ENCODE data around the gene CDK6.

CDK6 gene

DNA sequence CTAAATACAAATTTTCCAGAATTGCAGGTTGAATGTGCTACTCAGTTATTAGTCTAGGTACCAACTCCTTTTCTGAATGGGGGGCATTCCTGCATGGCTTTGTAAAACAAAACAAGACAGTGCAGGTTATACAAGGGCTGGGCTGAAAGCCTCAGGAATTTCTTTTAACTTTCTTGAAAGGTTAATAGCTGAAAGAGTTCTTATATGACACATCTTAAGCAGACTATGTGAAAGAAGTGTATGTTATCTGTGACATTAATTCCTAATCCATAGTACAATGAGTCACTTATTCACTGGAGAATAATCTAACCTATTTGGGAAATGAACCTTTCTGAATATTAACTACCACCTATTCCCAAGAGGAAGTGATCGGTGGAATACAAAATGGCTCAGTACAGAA, 130.5 kb downstream of the CDK6 start:
- no peak for DNase-seq

GRCh38 chr7:92704858-92705257, 131.5 kb downstream of the CDK6 start:
- DNase-seq, result no peak

DNA sequence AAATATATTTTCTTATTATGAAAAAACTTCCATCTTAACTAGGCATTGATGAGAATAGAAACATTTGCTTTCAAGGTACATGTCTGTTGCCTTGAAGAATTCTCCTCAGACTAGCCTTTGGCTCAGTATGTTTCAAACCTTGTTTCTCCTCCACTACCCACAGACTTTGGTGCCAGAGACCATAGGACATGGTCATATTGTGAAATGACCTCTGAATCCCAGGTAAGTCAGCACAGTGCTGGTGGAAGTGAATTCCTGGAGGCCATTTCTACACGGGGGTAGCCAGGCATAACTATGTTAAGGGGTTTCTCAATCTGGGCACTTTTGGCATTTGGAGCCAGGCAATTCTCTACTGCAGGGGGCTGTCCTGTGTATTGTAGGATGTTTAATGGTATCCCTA, 133.8 kb downstream of the CDK6 start:
- DNase-seq, result no peak

- no peak for DNase-seq
Observed at GRCh38 chr7:92699966-92700514, 136.3 kb downstream of the CDK6 start.

- peak; percentile 15 for DNase-seq
Observed at GRCh38 chr7:92699560-92699959, 136.8 kb downstream of the CDK6 start.

DNA sequence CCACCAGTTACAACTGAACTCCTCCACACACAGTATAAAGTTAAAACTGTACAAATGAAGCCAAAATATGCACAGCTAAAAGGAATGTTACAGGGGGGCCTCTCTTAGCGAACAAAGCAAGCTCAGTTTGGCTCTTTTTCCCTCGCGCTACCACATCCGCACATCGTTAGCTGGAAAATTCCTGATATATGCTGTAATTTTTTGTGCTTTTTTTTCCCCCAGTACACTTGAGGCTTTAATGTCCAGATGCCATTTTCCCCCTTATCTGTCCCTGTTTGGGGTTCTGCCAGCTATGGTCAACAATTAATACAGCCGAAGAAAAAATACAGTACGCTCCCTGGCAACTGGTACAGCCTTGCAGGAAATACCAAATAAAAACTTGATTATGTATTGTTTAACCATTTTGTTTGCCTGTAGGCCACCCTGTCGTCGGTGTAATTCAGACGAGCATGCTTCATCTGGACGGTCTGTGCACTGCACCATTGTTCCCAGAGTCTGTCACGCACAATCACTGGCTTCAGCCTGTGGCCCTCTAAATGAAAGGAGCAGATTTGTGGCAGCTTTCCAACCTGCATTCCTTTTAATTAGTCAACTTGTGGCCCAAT, 138.0 kb downstream of the CDK6 start:
- peak; percentile 85 for DNase-seq

- DNase-seq, result no peak
Observed at GRCh38 chr7:92697414-92697813, 139.0 kb downstream of the CDK6 start.

GRCh38 chr7:92697012-92697411, 139.4 kb downstream of the CDK6 start:
- DNase-seq, result no peak

- no peak for DNase-seq
Observed at GRCh38 chr7:92696584-92696983, 139.8 kb downstream of the CDK6 start.

GRCh38 chr7:92695308-92696261, 140.8 kb downstream of the CDK6 start:
- DNase-seq, result peak; percentile 87

DNA sequence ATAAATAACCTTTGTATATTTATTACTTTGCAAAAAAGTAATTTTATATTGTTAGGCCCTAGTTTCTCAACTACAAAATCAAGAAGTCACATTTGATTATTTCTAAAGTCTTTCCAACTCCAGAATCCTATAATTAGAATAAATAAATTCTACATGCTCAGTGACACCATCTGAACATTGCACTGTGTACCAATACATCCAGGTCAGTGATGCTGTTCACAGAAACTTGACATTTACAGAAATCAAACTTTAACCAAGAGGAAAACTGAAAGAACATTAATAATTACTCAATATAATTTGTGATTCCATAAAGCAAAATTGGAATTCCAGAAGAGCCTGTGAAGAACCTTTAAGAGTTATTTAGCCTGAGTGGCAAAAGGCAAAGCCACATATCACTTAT, 142.2 kb downstream of the CDK6 start:
- no peak for DNase-seq

DNA sequence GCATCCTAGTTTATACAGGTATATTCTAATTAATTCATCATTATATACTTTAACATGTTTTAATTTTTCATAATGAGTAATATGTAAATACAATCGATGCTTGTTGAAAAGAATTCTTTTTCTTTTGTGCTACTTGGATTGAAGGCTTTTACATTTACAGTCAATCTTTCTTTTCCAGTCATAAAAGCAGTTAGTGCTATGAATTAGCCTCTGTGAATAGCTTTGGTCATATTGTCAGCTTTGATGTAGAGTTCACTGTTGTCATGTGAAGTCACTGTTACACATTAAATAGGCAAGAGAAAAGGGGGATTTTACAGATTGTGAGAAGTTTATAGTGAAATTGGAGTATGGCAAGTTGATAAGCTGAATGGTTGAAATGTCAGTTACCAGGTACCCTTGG, 142.9 kb downstream of the CDK6 start:
- DNase-seq, result no peak

DNA sequence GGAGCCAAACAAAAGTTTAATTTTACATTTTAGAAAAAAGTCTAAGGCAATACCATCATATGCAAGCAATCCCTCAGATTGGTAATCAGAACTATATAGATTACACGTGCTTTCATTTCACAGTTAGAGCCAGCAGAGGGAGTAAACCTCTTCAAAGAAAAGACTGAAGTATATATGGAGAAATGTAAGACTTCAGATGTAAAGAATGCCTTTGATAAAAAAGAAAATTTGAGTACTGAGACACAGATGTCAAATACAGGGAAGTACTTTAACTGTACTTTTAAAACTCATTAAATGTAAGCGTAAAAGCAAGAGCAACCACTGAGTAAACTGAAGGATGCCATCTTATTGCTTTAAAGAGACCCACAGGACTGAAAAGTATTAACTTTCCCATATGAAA, 144.8 kb downstream of the CDK6 start:
- peak; percentile 82 for DNase-seq

DNA sequence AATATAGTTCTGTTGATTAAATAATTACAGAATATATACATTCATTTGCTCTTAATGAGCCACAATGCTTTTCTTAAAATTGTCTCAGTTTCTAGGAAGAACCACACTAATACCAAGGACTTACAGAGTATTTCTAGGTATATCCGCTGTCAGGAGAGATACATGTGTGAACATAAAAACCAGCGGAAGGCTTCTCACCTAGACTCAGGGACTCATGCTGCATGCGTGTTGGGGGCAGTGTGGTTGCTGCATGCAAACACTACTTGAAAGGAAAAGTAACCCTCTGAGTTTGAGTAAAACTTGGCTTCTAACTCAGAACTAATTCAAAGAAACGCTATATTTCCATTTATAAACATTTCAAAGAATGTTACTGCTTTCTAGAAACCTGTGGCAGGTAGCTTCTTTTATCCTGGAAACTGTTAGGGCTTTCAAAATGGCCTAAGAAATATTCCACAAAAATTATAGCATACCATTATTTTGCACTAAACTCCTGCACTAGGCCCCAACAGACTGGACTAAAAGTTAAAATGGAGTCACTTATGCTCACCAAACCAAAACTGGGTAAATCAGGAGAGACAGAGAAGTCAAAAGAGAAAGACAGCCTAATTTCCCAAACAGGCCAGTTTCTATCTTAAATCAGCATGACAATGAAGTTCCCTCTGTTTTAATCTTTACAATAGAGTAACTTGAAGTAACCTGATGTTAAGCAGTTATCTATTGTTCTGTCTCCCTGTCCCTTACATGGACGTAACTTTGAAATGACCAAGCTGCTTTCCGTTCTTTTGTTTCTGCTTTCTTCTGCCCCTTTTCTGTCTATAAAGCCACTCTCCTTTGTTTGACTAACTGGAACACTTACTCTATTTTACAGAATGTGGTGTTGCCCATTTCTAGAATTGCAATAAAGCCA, 151.0 kb downstream of the CDK6 start:
- DNase-seq, result no peak

DNA sequence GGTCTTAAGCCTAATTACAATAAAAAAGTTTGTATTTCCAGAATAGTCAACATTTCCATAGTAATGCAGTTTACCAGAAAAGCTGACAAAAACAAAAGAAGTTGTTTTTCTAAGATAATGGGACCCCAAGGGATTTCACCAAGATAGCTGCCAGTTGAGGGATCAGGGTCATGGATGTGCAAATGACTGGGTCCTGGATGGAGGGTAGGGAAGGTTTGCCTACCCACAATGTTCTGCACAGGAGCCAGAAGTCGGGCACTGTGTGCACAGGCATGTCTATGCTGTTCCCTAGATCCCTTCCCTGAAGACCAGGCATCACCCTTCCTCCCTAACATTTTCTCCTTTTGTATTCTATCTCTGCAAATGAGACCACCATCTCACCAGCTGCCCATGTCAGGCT, 152.1 kb downstream of the CDK6 start:
- DNase-seq, result no peak

DNA sequence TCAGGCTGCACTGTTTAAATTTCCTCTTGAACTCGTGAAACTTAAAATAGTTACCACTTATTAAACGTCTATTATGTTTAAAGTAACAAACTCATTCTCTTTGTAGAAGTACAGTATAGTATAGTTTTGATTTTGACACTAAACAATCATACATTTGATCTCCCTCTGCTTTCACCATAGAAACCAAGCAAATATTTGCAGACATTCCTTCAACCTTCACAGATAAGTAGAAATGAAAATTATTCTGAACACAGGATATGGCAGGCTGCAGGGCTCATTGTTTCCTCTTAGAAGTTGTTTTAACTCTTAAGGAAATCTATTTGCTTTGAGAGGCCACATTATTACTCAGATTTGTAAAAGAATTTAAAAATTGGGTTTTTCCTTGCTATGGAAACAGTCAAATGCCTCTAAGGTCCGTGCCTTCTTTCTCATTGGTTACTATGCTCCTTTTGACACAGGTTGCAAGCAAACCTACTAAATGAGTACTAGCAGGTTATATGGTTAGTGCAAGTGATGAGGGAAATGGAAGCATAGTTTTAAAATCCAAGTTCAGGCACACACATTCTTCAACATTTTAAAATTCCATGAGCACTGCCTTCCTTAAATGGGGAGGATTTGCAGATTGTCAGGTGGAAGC, 153.4 kb downstream of the CDK6 start:
- DNase-seq, result no peak

GRCh38 chr7:92682330-92682729, 154.0 kb downstream of the CDK6 start:
- DNase-seq, result no peak

DNA sequence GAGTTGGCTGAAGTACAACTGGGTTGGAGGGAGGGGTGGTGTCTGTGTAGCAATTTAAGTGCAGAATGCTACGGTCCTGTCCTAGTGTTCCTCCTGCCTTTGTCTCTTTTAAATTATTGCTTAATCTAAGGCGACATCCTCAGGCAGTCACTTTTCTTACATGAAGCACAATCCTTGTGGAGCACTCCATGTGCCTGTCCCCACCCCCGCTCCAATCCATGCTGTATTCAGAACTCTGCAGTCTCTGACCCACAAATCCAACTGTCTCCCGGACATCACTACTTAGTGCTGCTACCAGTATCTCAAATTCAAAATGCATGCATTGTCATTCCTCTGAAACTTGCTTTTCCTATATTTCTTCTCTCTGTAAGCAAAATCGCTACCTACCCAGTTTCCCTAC, 154.7 kb downstream of the CDK6 start:
- no peak for DNase-seq

DNA sequence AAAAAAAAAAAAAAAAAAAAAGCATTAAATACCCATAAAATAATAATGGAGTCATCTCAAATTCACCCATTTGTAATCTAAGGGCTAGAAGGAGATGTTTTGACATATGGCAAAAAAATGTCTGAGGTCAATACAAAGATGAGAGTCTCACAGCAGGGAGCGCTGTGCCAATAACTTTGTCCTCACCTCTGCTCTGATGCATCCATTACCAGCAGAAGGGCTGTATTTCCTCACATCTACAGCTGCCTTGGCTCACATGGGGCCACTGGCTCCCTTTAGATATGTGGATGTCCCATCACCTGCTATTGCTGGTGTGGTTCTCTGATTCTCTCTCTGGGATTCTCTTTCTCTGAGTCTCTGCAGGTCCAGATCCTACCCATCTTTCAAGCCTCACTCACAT, 155.9 kb downstream of the CDK6 start:
- peak; percentile 36 for DNase-seq

- peak; percentile 59 for DNase-seq
Observed at GRCh38 chr7:92678291-92678920, 158.0 kb downstream of the CDK6 start.

DNA sequence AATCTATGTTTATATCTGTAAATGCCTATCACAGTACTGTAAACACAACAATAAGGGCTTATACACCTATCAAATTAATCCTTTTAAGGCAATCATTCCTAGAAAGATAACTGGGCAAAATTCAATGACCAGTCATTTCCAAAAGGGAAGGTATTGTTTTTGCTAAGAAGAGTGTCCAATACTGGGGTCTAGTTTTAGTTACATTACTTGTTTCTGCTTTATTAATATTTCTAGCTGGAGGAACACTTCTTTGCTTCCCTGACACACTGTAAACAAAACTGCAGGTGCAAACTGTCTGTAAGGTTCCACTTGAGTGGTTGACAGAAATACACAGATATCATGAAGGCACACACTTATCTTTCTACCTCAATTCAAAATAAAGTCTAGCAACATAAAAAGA, 162.0 kb downstream of the CDK6 start:
- no peak for DNase-seq
